ENCODE results near the gene WDR86. TPM values are rescaled to one million over a fixed set of nuclear protein-coding genes. Genes with fewer than 3 reads are reported as not detected.

WDR86 gene
- total RNA-seq, 2 experiments from 2014 or later, result 0.25 TPM

DNA sequence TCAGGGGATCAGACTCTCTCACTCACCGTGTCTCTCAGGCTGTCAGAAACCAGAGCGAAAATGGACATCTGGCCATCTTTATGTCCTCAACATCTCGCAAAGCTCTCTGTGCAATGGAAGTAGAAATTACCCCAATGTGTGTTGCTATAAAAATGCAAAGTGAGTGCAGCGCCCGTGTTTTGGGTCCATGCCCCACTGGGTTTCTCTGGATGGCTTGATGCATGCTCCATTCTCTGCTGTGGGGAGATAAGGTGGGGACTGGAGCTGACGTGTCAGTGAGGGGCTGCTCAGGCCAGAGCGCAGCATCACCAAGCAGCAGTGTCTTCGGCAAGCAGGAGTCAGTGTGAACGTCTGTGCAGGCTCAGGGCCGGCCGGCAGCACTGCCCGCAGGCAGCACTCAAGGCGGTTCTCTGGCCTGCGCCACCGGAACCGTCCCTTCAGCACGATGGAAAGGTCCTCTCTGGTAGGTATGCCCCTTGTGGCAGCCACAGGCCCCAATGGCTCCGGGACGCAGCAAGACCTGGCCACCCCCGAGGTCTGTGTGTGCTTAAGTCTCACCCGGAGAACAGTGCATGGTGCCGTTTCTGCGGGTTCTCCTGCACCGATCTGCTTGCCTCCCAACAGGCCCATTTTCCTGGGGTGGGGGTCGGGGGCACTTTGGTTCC lies 30.2 kb downstream of the WDR86 start:
- intact Hi-C loops (cut with micrococcal nuclease), result no loop called here
- TF ChIP-seq, protein P1, sequence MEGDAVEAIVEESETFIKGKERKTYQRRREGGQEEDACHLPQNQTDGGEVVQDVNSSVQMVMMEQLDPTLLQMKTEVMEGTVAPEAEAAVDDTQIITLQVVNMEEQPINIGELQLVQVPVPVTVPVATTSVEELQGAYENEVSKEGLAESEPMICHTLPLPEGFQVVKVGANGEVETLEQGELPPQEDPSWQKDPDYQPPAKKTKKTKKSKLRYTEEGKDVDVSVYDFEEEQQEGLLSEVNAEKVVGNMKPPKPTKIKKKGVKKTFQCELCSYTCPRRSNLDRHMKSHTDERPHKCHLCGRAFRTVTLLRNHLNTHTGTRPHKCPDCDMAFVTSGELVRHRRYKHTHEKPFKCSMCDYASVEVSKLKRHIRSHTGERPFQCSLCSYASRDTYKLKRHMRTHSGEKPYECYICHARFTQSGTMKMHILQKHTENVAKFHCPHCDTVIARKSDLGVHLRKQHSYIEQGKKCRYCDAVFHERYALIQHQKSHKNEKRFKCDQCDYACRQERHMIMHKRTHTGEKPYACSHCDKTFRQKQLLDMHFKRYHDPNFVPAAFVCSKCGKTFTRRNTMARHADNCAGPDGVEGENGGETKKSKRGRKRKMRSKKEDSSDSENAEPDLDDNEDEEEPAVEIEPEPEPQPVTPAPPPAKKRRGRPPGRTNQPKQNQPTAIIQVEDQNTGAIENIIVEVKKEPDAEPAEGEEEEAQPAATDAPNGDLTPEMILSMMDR (IDR thresholded peaks at IDR 0.05), result no peak

DNA sequence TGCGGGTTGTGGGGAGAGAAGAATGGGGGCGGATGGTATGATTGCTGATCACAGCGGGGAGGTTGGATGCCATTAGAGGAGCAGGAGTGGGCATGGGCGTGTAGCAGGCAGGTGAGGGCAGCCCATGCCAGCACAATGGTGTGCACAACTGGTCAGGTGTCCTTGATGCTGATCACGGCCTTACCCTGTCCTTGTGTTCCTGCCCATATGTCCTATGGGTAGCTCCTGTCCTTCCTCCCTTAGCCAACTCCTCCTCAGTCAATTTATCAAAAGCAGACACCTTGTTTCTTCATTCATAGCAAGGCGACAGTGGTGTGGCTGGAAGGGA lies 30.7 kb downstream of the WDR86 start:
- ChIA-PET POLR2A (no interaction called here), CTCF (interaction anchor here (2.9 kb wide), 1 partner anchor 69 kb away, joined by 16 read pairs; no protein-coding TSS in a partner anchor)
- no peak for ATAC-seq
- Mint-ChIP-seq H3K4me3 (no peak overlapping the region), H3K4me1 (ENCODE audit: low read depth) (peaks cover 12% of the 10 kb centered on the region), H3K9me3 (no peaks in the 10 kb centered on the region), H3K27me3 (peaks cover 15% of the 10 kb centered on the region), H3K27ac (no peak overlapping the region), H3K36me3 (ENCODE audit: low read depth) (no peaks in the 10 kb centered on the region)
- no peak for DNase-seq
- TF ChIP-seq, protein P1 (IDR thresholded peaks at IDR 0.05), result no peak
- intact Hi-C loops (cut with micrococcal nuclease), result no loop called here

More for the DNA sequence above, 30.2 kb downstream of the WDR86 start:
- H3K9me3 Mint-ChIP-seq, result no peaks in the 10 kb centered on the region
- ChIA-PET POLR2A (interaction anchor here (1.0 to 1.6 kb wide), 2 partner anchors 8 to 57 kb away, joined by 3 to 4 read pairs; no protein-coding TSS in a partner anchor), CTCF (interaction anchor here (1.4 kb wide), 1 partner anchor 65 kb away, joined by 4 read pairs; no protein-coding TSS in a partner anchor)
- H3K27ac Mint-ChIP-seq, result no peak overlapping the region
- ATAC-seq (no peak), DNase-seq (no peak)
- no peak overlapping the region for H3K4me3 Mint-ChIP-seq
- no peaks in the 10 kb centered on the region for H3K36me3 Mint-ChIP-seq (ENCODE audit: low read depth)
- peaks cover 12% of the 10 kb centered on the region for H3K4me1 Mint-ChIP-seq (ENCODE audit: low read depth)
- peaks cover 20% of the 10 kb centered on the region for H3K27me3 Mint-ChIP-seq

DNA sequence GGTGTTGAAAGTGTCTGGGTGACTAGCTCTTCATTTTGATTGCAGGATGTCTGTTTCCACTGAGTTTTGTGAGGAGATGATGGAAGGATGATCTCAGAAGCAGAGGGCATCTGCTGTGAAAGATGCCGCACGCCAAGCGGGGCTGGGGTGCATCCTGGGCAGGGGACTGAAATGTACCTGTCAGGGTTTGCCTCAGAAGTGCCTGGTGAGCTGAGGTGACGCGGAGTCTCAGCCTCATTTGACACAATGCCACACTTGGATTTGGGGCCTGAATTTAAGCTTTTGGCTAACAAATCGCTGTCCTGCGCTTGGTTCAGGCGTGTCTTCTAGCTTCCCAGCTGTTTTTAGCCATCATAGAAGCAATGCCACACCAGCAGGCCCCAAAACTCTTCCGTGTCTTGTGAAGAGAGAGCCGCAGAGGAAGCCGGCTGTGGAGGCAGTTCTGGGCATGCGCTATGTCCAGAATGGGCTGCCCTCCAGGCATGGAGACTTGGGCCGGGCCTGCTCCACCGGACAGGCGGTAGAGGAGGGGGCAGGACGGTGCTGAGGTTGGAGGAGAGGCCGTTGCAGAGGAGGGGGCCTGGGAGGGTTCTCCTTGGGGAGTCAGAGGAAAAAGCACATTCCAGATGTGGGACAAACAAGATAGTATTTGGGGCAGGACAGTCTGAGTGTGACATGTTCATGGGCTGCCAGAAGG lies 31.2 kb downstream of the WDR86 start:
- ATAC-seq, result no peak
- H3K4me1 Mint-ChIP-seq (ENCODE audit: low read depth), result peaks cover 12% of the 10 kb centered on the region

DNA sequence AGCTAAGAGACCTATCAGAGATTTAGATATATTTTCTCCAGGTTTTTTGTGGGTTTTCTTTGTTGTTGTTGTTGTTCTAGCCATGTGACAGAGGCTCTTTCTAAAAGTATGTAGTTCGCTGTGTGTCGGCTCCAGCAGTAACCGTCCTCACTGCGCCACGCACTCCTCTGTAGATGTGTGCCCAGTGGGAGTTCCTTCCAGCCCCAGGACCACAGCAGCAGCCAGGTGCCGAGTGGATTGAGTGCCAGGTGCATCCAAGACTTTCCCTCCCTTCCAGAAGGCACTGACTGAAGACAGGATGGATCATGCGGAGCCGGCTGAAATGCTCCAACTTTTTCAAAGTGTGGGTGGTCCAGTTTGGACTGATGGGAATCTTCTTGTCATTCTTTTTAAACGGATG lies 31.8 kb downstream of the WDR86 start:
- POLR2A ChIA-PET, result no interaction called here
- intact Hi-C loops (cut with micrococcal nuclease), result no loop called here
- ATAC-seq (no peak), DNase-seq (no peak)
- Mint-ChIP-seq H3K4me3 (no peak overlapping the region), H3K27me3 (peaks cover 7% of the 10 kb centered on the region), H3K9me3 (no peaks in the 10 kb centered on the region), H3K36me3 (ENCODE audit: low read depth) (no peaks in the 10 kb centered on the region), H3K27ac (no peak overlapping the region), H3K4me1 (ENCODE audit: low read depth) (peaks cover 12% of the 10 kb centered on the region)
- CTCF ChIA-PET, result interaction anchor here (0.7 to 2.9 kb wide), 4 partner anchors 9 to 134 kb away, joined by 3 to 16 read pairs (median 4); no protein-coding TSS in a partner anchor
- TF ChIP-seq, protein P1 (IDR thresholded peaks at IDR 0.05), result no peak

More for the DNA sequence above, 31.2 kb downstream of the WDR86 start:
- TF ChIP-seq, protein P1 (IDR thresholded peaks at IDR 0.05), result no peak
- no peak overlapping the region for H3K27ac Mint-ChIP-seq
- no peak overlapping the region for H3K4me3 Mint-ChIP-seq
- no peaks in the 10 kb centered on the region for H3K9me3 Mint-ChIP-seq
- ChIA-PET POLR2A (no interaction called here), CTCF (interaction anchor here (0.8 to 2.9 kb wide), 3 partner anchors 10 to 70 kb away, joined by 3 to 16 read pairs (median 4); no protein-coding TSS in a partner anchor)
- no peak for DNase-seq
- intact Hi-C loops (cut with micrococcal nuclease), result no loop called here
- no peaks in the 10 kb centered on the region for H3K36me3 Mint-ChIP-seq (ENCODE audit: low read depth)
- H3K27me3 Mint-ChIP-seq, result peaks cover 10% of the 10 kb centered on the region

DNA sequence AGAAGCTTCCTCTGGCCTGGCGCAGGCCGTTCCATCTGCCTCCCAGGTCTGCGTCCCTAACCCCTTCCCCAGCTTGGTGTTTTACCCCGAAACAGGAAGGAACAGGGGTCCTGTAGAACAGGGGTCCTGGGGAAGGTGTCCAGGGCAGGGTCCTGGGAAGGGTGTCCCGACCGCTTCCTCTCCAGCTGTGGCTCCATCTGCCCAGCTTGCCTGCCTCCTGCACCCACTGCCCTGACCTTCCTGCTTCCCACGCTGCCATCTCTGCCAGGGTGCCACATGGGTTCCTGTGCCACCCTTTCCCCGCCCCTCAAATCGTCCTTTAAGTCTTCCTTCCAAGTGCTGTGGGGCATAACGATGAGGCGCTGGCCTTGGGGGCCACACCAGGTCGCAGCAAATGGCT lies 32.4 kb downstream of the WDR86 start:
- TF ChIP-seq, protein P1 (IDR thresholded peaks at IDR 0.05), result no peak
- Mint-ChIP-seq H3K27ac (no peak overlapping the region), H3K4me1 (ENCODE audit: low read depth) (peaks cover 10% of the 10 kb centered on the region), H3K36me3 (ENCODE audit: low read depth) (no peaks in the 10 kb centered on the region), H3K4me3 (no peak overlapping the region), H3K9me3 (no peaks in the 10 kb centered on the region), H3K27me3 (peaks cover 4% of the 10 kb centered on the region)
- DNase-seq, result no peak
- CTCF ChIA-PET, result interaction anchor here (0.7 to 2.9 kb wide), 3 partner anchors 9 to 133 kb away, joined by 3 to 16 read pairs (median 4); no protein-coding TSS in a partner anchor
- POLR2A ChIA-PET, result no interaction called here
- intact Hi-C loops (cut with micrococcal nuclease), result no loop called here
- no peak for ATAC-seq

Measured in activated CD8-positive, alpha-beta T cell treated with anti-CD3 and anti-CD28 coated beads for 36 hours (primary cell).